ENCODE results near the gene PCID2.
"Not testable (repeated sequence)": the region's sequence is repeated elsewhere in the genome, so short reads cannot be mapped to it uniquely, and the experiment has no call there.

The PCID2 gene

DNA sequence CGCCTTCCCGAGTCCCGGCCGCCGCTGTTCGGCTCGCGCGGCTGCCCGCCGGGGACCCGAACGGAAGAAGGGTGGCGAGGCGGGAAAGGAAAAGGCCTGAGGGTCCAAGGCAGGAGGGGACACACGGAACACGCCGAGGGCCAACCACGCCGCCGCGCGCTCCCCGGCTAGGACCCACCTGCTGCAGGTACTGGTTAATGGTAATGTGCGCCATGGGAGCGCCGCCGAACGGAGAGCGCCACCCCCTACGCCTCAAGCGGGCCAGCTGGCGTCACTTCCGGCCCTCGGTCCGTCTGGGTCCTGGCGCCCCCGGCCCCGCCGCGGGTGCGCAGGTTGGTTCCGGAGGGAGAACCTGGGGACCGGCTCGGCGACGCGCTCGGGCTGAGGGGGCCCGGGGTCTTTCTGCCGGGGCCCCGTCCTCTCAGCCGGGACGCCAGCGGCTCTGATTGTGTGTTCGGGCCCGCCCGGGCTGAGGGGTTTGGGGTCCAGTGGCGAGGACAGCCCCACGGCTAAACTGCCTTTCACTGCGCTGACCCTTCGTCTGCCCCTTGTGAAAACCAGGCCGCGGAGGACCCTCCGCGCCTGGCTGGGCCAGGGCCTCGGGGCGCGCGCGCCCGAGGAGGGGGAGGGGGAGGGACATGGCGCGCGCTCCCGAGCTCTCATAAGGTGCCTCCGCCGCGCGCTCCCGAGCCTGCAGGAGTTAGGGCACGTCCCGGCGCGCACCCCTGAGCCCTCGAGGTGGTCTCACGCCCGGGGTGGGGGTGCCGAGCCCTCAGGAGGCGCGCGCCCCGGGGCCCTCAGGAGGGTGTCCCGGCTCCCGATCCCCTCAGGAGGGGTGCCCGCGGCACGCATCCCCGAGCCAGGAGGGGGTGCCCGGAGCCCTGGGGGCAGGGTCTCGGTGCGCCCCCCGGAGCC, at the start of gene PCID2:
Gene PCID2 (minus strand): TSS at position 249 of the 915 bp plus-strand sequence. CDS start 35 bp downstream, at position 214.
- peak; percentile 87 for DNase-seq (ENCODE audit: low spot score)

DNA sequence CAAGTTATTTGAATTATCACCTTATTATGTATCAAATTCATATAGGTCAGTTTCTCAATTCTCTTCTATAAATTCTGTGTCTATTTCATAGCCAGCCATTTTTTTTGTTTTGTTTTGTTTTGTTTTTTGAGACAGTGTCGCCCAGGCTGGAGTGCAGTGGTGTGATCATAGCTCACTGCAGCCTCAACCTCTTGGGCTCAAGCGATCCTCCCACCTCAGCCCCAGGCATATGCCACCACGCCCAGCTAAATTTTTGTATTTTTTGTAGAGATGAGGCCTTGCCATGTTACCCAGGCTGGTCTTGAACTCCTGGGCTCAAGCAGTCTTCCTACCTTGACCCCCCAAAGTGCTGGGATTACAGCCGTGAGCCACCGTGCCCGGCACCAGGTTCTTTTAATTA, 49.4 kb upstream of the PCID2 start:
- not testable (repeated sequence) for DNase-seq (ENCODE audit: low spot score)

DNA sequence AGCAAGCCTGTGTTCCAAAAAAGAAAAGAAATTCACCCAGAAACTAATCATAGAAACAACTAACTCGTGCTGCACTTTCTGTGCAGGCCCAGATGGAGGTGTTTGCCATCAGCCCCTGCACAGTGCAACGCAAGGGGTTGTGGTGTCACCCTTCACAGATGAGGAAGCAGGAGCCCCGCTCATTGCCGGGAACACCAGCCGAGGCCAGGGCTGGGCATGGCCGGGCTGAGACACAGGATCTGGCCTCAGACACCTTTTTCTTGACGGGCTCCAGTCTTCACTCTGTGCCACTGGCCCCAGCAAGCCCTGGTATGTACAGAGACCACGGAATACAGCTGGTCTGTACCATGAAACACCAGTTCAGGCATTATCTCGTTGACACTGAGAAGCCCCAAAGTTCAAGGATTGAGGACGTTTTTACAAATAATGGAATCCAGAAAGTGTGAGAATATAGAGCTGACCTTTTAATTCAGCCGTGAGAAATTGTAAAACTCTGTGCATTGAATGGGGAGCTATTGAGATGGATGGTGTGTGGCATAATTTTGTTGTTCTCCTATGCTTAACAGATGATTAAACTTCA, 44.1 kb upstream of the PCID2 start:
- DNase-seq (ENCODE audit: low spot score), result no peak

DNA sequence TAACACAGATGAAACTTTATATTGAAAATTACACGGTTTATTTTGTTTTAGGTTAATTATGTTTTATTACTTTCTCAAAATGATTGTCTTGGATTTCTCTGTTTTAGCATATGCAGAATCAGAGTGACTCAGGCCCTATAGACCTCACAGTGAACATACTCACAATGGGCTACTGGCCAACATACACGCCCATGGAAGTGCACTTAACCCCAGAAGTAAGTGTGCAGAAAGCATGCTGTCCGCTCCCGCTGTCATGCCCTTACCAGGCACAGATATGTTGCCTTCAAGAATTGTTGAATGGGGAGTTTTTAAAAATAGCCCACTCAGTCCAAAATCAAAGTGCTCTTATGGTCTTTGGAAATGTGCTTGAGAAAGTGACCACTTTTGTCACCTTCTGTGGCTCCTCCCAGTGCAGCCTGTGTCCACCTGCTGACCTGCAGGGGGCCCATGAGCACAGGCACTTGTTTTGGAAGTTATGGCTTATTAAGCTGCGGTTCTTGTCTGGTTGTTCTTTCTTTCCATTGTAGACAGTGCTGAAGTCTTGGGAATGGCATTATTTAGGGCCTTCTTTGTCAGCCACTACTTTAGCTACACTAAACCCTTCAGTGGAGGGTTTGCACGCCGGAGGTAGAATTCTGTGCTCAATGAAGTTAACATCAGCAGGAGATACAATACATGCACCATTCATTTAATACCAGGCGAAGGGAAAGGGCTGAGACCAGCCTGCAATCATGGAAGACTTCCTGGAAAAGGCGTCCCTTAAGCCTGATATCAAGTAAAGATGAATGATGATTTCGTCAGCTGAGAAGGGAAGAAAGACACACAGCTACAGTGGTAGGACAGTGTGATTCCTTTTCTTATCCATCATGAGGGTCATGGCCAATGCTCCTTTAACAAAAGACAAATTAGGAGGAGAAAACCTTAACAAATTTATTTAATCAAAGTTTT, 37.7 kb upstream of the PCID2 start:
- DNase-seq (ENCODE audit: low spot score), result no peak

DNA sequence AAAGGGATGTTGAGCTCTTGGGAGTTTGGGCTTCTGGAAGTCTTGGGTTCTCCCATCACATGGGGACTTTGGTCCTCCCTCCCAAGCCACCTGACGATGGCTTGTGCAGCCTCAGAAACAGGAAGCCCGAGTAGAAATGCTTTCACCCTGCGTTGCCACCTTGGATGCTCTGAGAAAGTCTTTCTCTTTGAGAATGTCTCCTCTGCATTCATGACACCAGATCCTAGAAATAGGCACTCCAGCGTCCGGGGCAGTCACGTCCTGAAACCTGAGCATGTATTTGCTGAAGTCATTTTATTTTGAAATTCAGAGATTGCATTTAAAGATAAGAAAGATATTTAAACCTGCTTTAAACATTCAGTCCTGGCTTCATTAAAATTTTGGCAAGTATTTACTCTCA, 35.4 kb upstream of the PCID2 start:
- DNase-seq (ENCODE audit: low spot score), result no peak

DNA sequence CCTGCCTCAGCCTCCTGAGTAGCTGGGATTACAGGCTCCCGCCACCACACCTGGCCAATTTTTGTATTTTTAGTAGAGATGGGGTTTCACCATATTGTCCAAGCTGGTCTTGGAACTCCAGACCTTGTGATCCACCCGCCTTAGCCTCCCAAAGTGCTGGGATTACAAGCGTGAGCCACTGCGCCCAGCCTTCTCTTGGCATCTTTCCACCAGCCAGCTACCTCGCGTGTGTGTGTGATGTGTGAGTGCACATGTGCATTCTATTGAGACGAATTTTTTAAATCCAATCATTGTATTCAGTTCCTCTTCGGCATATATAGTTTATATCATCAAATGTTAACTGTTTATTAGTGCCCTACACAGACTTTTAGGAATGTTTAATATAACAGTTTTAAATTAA, 33.2 kb upstream of the PCID2 start:
- DNase-seq (ENCODE audit: low spot score), result not testable (repeated sequence)

DNA sequence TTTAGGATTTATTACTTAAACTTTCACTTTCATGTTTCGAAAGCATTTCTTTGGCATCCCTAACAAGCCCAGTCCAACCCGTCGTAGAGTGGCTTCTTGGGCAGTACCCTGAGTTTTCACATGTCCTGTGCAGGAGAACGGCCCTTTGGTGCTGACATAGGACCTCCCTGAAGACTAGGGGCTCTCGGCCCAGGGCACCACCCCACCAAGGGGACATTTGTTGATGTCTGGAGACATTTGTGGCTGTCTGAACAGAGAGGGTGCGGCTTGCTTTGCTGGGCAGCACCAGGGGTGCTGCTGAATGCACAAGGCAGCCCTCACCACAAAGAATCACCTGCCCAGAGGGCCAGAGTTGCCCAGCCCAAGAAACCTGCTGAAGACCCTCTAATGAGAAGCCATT, 31.5 kb upstream of the PCID2 start:
- DNase-seq (ENCODE audit: low spot score), result no peak

DNA sequence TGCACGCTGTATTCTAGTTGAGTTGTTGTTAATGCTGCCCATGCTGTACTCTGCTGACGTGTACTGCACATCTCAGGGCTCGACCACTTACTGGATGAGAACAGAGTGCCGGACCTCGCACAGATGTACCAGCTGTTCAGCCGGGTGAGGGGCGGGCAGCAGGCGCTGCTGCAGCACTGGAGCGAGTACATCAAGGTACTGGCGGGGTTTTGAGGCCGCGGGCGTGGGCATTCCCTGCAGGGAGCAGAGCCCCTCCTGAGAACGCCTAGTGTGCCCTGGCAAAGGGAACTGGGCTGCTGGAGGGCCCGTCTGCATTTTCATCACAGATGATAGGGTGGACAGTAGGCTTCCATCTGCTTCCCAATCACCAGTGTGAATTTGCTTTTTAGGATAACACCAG, 30.9 kb upstream of the PCID2 start:
- DNase-seq (ENCODE audit: low spot score), result no peak

DNA sequence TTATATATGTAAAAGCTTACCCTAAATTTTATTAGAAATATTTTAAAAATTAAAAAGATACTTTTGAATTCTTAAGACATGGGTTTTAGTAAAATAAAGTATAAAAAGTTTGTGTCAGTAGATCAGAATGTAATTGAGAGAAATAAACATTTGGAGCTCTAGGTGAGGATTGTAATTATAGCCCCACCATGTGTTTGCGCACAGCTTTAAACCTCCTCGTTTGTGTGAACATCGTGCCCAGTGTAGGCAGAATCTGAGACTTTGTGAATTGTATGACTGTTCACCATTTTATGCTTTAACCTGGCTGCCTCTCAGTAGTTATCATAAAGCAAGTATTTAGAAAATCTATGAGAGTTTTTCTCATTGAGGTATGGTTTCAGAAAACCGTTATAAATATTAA, 30.1 kb upstream of the PCID2 start:
- no peak for DNase-seq (ENCODE audit: low spot score)

DNA sequence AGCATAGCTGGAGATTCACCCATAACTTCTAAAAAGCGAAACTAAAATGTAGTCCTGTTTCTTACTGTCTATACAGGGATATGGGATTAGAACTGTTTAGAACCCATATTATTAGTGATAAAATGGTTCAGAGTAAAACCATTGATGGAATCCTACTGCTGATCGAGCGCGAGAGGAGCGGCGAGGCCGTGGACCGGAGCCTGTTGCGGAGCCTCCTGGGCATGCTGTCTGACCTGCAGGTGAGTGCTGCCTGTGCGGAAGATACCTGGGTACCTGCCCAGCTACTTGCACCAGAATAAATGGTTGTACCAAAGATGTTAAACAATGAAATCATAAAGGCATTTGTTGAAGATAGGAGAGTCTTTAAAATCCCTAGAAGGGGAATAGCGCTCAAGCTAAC, 24.6 kb upstream of the PCID2 start:
- DNase-seq (ENCODE audit: low spot score), result no peak

DNA sequence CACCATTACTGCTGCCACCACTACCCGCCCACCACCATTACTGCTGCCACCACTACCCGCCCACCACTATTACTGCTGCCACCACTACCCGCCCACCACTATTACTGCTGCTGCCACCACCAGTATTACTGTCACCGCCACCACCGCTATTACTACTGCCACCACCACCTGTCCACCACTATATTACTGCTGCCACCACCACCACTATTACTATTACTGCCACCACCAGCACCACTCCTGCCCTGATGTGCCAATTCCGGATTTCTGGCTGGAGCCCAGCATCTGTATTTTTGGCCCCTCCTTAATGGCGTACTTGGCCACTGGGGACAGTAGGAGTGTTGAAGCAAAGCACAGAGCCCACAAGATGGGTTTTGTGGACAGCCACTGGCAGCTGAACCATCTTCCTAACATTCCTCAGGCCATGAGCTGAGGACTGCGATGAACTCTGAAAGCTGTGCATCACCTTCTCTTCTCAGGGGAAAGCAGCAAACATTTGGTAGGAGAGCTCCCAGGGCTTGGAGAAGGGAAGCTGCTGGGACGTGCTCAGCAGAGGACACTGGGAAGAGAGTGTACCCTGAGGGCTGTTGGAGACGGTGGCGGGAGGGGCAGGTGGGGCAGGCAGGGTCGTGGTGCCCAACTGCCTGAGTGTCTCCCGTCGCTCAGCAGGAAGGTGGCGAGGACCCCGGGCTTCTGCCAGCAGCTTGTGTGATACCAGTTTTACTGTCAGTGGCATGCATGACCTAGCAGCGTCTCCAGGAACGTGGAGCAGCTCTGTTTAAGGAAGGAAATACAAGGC, 23.9 kb upstream of the PCID2 start:
- no peak for DNase-seq (ENCODE audit: low spot score)

DNA sequence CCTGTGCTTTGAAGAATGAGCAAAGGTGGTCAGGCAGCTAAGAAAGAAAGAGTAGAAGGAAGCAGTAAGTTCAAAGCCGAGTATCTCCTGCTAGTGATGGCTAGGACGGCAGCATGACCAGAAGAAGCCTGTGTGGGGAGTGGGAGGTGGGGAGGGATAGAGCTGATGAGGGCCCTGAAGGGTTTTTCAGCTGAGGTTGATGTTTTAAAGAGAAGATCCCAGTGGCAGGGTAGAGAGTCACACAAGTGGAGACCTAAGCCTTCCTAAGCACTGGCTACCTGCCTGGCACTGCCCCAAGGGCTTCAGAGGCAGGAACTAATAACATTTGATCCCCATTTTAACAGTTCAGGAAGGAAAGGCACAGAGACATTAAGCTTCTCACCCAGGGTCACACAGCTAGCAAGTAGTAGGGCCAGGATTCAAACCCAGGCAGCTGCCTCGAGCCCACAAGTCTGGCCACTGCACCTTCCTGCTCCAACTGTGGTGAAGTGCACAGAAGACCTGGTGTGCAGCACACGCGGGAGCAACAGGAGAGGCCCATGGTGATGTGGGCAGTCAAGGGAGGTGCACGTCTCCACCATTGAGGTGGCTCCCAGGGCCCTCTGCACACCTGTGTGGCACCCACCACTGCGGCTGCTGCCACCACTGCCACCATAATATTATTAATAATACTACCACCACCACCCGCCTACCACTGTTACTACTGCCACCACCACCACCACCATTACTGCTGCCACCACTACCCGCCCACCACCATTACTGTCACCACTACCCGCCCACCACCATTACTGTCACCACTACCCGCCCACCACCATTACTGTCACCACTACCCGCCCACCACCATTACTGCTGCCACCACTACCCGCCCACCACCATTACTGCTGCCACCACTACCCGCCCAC, 23.1 kb upstream of the PCID2 start:
- DNase-seq (ENCODE audit: low spot score), result no peak

DNA sequence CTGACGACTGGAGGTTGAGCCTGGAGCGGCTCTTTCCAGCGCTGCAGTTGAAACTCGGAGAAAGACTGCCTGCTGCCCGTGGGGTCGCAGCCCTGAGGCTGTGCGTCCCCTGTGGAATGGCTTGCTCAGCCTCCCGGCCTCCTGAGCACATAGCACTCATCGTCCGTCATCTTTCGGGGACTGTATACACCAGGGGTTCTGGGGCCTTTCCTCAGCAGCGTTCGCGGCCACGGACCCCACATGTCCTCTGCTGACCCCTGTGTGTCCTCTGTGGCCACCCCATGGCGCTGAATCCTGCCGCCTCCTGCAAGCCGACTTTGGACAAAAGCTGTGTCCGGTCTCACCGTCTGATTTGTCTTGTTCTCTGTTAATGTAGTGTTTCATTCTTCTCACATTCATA, 21.3 kb upstream of the PCID2 start:
- DNase-seq (ENCODE audit: low spot score), result no peak

DNA sequence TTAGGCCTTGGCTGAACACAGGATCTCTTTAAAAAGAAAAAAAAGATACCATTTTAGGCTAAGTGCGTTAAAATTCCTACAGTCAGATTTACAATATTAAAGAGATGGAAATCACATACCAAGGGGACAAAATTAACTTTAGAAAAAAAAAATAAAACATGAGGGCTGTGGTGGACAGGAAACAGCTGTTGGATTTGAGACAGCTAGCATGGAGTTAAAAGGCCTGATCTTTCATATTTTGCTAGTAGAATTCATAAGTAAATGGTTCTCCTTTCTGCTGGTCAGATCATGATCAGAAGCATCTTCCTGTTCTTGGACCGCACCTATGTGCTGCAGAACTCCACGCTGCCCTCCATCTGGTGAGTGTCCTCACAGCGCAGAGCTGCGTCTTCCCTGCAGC, 20.7 kb upstream of the PCID2 start:
- DNase-seq (ENCODE audit: low spot score), result no peak

DNA sequence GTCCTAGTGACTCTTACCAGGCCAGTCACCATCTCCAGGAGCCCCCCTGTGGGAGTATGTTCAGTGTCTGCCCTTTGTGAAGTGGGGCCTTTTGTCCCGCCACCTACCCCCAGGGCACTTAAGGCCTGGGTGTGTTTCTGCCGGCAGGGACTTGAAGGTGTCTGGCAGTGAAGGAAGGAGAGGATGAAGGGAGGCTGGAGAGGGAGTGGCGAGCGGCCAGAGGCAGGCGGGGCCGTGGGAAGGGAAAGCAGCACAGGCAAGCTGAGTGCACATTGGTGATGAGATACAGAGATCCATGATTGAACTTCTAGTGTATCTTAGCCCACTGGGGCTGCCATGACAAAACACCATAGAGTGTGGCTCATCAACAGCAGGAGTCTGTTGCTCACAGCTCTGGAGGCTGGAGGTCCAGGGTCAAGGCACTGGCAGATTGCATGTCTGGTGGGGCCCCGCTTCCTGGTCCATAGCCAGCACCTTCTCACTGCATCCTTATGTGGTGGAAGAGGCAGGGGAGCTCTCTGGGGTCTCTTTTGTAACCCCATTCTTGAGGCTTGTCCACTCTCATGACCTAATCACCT, 18.5 kb upstream of the PCID2 start:
- no peak for DNase-seq (ENCODE audit: low spot score)

DNA sequence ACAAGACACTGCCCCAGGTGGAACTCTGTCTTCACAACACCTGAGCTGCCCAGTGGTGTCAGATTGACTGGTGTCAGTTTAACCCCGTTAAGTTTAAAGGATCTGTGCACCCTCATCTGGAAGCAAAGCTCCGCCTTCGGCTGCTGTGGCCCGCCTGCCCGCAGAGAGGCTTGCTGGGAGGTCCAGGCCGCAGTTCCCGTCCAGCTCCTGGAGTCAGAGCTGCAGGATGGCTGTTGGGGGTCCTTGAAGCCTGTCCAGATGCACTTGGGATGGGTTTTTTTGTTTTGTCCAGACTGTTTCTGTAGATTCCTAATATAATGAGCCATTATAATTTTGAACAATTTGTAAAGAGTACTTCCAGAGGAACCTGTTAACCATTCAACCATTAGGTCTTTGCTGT, 17.0 kb upstream of the PCID2 start:
- DNase-seq (ENCODE audit: low spot score), result no peak

DNA sequence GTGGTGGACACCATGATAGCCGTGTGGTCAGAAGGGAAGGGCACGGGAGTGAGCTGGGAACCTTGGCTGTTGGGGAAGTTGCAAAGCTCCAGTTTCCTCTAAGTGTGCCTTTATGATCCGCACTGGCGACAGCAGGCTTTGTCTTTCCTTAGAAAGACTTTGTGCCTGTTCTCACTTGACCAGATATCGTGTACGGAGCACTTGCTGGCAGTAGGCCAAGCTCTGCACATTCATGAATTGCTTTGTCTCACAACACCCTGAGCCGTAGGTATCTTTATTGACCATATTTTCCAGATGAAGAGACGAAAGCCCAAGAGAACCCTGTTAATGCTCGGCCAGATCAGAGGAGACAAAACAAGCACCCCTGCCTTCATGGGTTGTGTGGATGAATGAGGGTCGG, 16.0 kb upstream of the PCID2 start:
- no peak for DNase-seq (ENCODE audit: low spot score)

DNA sequence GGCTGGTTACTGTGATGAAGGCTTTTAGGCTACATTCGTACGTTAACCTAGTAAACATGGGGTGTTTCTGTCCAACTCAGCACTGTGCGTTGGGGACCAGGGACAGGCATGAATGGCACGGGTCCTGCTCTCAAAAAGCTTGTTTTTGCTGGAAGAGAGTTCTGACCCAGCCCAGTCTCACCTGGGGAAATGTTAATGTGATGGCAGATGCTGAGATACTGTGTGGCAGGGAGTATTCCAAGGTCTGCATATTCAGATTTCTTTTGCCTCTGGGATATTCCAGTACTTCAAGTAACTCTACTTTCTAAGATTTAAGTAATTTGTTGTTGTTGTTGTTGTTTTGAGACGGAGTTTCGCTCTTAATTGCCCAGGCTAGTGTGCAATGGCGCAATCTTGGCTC, 14.6 kb upstream of the PCID2 start:
- no peak for DNase-seq (ENCODE audit: low spot score)

DNA sequence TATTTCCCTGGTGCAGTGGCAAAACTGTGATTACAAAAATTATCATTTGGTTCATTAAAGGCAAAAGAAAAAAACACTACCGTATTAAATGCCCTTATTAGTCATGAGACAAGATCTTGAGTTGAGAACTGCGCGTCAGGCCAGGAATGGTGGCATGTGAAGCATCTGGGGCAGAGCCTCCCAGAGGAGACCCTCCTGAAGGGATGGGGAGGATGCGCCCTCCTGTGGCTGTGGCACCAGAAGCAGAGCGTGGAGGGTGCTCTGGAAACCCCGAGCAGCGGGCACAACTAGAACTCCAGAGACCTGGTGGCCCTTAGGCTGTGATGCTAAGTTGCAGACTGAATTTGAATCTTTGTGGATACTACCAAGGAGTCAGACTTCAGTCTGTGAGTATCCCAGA, 12.4 kb upstream of the PCID2 start:
- no peak for DNase-seq (ENCODE audit: low spot score)

DNA sequence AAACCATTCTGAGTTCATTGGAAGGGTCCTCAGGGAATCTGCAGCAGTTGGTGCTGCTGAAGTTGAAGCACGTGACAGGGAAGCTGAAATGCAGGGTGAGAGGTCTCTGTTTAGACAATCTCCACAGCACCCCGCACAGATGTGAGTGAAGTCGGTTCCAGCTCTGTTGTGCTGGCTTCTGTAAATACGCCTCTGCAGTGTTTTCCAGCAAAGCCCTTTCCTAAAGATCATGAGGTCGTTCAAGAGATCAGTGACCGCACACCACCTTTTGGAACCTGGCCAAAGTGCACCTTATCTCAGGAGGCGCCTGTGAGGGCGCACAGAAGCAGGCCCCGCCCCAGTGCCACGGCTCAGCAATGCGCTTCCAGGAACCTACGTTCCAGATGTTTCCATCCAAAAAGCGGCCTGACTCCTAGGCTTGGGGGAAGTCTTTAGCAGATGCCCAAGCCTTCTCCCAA, 11.7 kb upstream of the PCID2 start:
- no peak for DNase-seq (ENCODE audit: low spot score)
